CD4-positive, alpha-beta T cell (primary cell): ENCODE measurements around the gene PITPNC1. TPM values are rescaled to one million over a fixed set of nuclear protein-coding genes. Genes with fewer than 3 reads are reported as not detected.

Experiments used
- ATAC-seq: fragments of 200-7000 bp; cut with Tn5 transposase; one replicate; pipeline ENCODE4 v1.10.0; 2022; ENCODE audit warnings: mild to moderate bottlenecking; ENCODE audit not compliant: poor library complexity
- CTCF ChIA-PET: fragments of 350-600 bp; sonication (Branson Sonifier 250); formaldehyde crosslinking; loops from one replicate; lab custom pipeline; 2021; ENCODE audit warnings: antibody characterized with exemption, inconsistent platforms; lab: Charles Lee
- POLR2A ChIA-PET: fragments of 350-600 bp; sonication (Branson Sonifier 250); formaldehyde crosslinking; loops from one replicate; lab custom pipeline; 2021; ENCODE audit warnings: antibody characterized with exemption, inconsistent platforms; lab: Charles Lee
- DNase-seq, 14 experiments: peaks; one replicate each; pipeline ENCODE4 v3.0.0-alpha.2; 2013 to 2020; ENCODE audit warnings: mixed read lengths in 2 of 14
- H3K27ac ChIP-seq, 2 donors: one replicate each; pipeline versions ENCODE4 v1.5.1 to v1.7.0; 2013; ENCODE audit warnings: low read length in 2 of 2, low read depth in 1 of 2, mild to moderate bottlenecking in 1 of 2
- H3K27me3 ChIP-seq, 2 experiments: 1 replicate in 1 of 2; 2 replicates in 1 of 2; pipeline versions ENCODE4 v1.6.1 to v1.7.0; 2013; ENCODE audit warnings: low read length in 2 of 2, control low read depth in 1 of 2, mild to moderate bottlenecking in 1 of 2, moderate library complexity in 1 of 2; ENCODE audit not compliant: insufficient read depth in 2 of 2, control insufficient read depth in 1 of 2
- H3K36me3 ChIP-seq: one replicate; pipeline ENCODE4 v1.6.1; 2013; ENCODE audit warnings: low read length, control low read depth; ENCODE audit not compliant: insufficient read depth
- H3K4me1 ChIP-seq: one replicate; pipeline ENCODE4 v1.6.1; 2013; ENCODE audit warnings: low read length, control low read depth; ENCODE audit not compliant: insufficient read depth
- H3K4me3 ChIP-seq: one replicate; pipeline ENCODE4 v1.5.1; 2013; ENCODE audit warnings: mild to moderate bottlenecking, low read length, moderate library complexity
- H3K9me3 ChIP-seq, 2 experiments: 1 replicate in 1 of 2; 2 replicates in 1 of 2; pipeline versions ENCODE4 v1.6.1 to v1.7.0; 2013; ENCODE audit warnings: low read length in 2 of 2, mild to moderate bottlenecking in 2 of 2, control low read depth in 1 of 2, moderate library complexity in 1 of 2; ENCODE audit not compliant: control insufficient read depth in 1 of 2, insufficient read depth in 1 of 2
- H3K27ac Mint-ChIP-seq: one replicate; pipeline ENCODE4 v1.8.0; 2020; ENCODE audit warnings: mixed read lengths
- H3K27me3 Mint-ChIP-seq: one replicate; pipeline ENCODE4 v1.8.0; 2021; ENCODE audit warnings: mixed read lengths
- H3K36me3 Mint-ChIP-seq: one replicate; pipeline ENCODE4 v1.8.0; 2021; ENCODE audit warnings: low read depth, mixed read lengths
- H3K4me1 Mint-ChIP-seq: one replicate; pipeline ENCODE4 v1.8.0; 2021; ENCODE audit warnings: low read depth, mixed read lengths
- H3K4me3 Mint-ChIP-seq: one replicate; pipeline ENCODE4 v1.8.0; 2020; ENCODE audit warnings: mild to moderate bottlenecking, mixed read lengths
- H3K9me3 Mint-ChIP-seq: one replicate; pipeline ENCODE4 v1.8.0; 2020; ENCODE audit warnings: mixed read lengths
- CTCF ChIP-seq: fragments of 200-600 bp; IDR thresholded peaks from one replicate; pipeline ENCODE4 v1.8.0; 2022; ENCODE audit warnings: antibody characterized with exemption, mild to moderate bottlenecking
- intact Hi-C, 2 experiments: fragments of 100-400 bp; cut with DNase I in 1 of 2; cut with micrococcal nuclease in 1 of 2; formaldehyde crosslinking; loops; one replicate each; pipeline versions ENCODE4 v1.15.1 to v1.9.0; 2023 to 2025; cut with DNase I, micrococcal nuclease
- total RNA-seq, 174 experiments: library from RNA in 2 of 174; stranded (reverse) in 2 of 174; gene quantifications; one replicate each; pipeline ENCODE4 v1.2.3 and lab custom pipeline; 2021 to 2026

Gene PITPNC1
- total RNA-seq, 2 experiments from 2014 or later, result 80.2 to 83.4 TPM

GRCh38 chr17:67632141-67632540, 255.1 kb downstream of the PITPNC1 start:
- Histone ChIP-seq H3K9me3 (peaks cover 0 to 6% of the 10 kb centered on the region in 2 experiments), H3K27me3 (no peaks in the 10 kb centered on the region), H3K36me3 (peaks cover 49% of the 10 kb centered on the region), H3K4me3 (no peak overlapping the region), H3K4me1 (no peaks in the 10 kb centered on the region), H3K27ac (no peak overlapping the region)
- no peak overlapping the region for H3K4me3 Mint-ChIP-seq
- POLR2A ChIA-PET, result no interaction called here
- H3K9me3 Mint-ChIP-seq, result no peaks in the 10 kb centered on the region
- DNase-seq (no peak), ATAC-seq (no peak)
- H3K27ac Mint-ChIP-seq, result no peak overlapping the region
- no peak for TF ChIP-seq CTCF
- intact Hi-C loops, result no loop called here
- CTCF ChIA-PET, result no interaction called here
- H3K36me3 Mint-ChIP-seq, result peaks cover 72% of the 10 kb centered on the region
- peaks cover 9% of the 10 kb centered on the region for H3K4me1 Mint-ChIP-seq
- H3K27me3 Mint-ChIP-seq, result no peaks in the 10 kb centered on the region

GRCh38 chr17:67633751-67634211, 256.7 kb downstream of the PITPNC1 start:
- no peak for ATAC-seq
- no peaks in the 10 kb centered on the region for H3K9me3 Mint-ChIP-seq
- H3K27ac ChIP-seq, result no peak overlapping the region
- no peak overlapping the region for H3K4me3 Mint-ChIP-seq
- H3K27me3 ChIP-seq, result no peaks in the 10 kb centered on the region
- peaks cover 57% of the 10 kb centered on the region for H3K36me3 ChIP-seq
- H3K9me3 ChIP-seq, result no peaks in the 10 kb centered on the region
- H3K4me1 Mint-ChIP-seq, result peaks cover 1% of the 10 kb centered on the region
- no peak overlapping the region for H3K27ac Mint-ChIP-seq
- no peak for TF ChIP-seq CTCF
- intact Hi-C loops, result no loop called here
- no peaks in the 10 kb centered on the region for H3K4me1 ChIP-seq
- CTCF ChIA-PET, result no interaction called here
- peaks cover 65% of the 10 kb centered on the region for H3K36me3 Mint-ChIP-seq
- no peaks in the 10 kb centered on the region for H3K27me3 Mint-ChIP-seq
- no peak for DNase-seq
- POLR2A ChIA-PET, result no interaction called here
- H3K4me3 ChIP-seq, result no peak overlapping the region

DNA sequence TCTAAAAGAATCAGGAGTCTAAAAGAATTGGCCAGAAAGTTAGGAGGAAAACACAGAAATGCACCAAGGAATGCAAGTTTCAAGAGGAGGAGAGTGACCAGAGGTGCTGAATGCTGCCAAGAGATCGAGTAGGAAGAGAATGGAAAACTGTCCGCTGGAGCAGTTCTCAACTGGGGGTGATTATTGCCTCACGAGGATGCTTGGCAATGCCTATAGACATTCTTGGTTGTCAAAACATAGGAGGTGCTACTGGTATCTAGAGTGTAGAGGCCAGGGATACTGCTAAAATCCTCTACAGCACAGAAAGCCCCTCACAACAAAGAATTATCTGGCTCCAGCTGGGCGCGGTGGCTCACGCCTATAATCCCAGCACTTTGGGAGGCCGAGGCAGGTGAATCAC, 258.6 kb downstream of the PITPNC1 start:
- H3K27me3 Mint-ChIP-seq, result no peaks in the 10 kb centered on the region
- Histone ChIP-seq H3K27ac (no peak overlapping the region), H3K4me3 (no peak overlapping the region), H3K36me3 (peaks cover 61% of the 10 kb centered on the region), H3K9me3 (no peaks in the 10 kb centered on the region), H3K27me3 (no peaks in the 10 kb centered on the region), H3K4me1 (no peaks in the 10 kb centered on the region)
- intact Hi-C loops, result no loop called here
- no peaks in the 10 kb centered on the region for H3K4me1 Mint-ChIP-seq
- ChIA-PET CTCF (no interaction called here), POLR2A (no interaction called here)
- DNase-seq (no peak), ATAC-seq (no peak)
- no peak overlapping the region for H3K4me3 Mint-ChIP-seq
- no peaks in the 10 kb centered on the region for H3K9me3 Mint-ChIP-seq
- no peak overlapping the region for H3K27ac Mint-ChIP-seq
- peaks cover 67% of the 10 kb centered on the region for H3K36me3 Mint-ChIP-seq
- no peak for TF ChIP-seq CTCF
